ENCODE measurements around the gene SRSF1.

- TF ChIP-seq POLR2A (IDR thresholded peaks at IDR 0.05; ENCODE audit: low read depth, low read length) (no peak), POLR2AphosphoS5 (IDR thresholded peaks at IDR 0.05; ENCODE audit: low read depth, low read length) (no peak)
Measured at GRCh38 chr17:58006560-58006923, 504 bp downstream of the SRSF1 start.
